Keratinocyte (primary cell): ENCODE results near the gene OR52B6.

ENCODE experiments used
- CTCF ChIP-seq, 3 experiments: IDR thresholded peaks in 1 of 3; conservative IDR thresholded peaks in 1 of 3; optimal IDR thresholded peaks in 1 of 3; 2 replicates in 2 of 3; 3 replicates in 1 of 3; pipeline versions ENCODE3 to v1.5.1; 2011; ENCODE audit warnings: low read length in 3 of 3, mild to moderate bottlenecking in 3 of 3, moderate library complexity in 2 of 3, control low read depth in 1 of 3, inconsistent platforms in 1 of 3; ENCODE audit not compliant: insufficient read depth in 2 of 3; ENCODE audit errors: extremely low read depth in 1 of 3
- EZH2 ChIP-seq: IDR thresholded peaks from one replicate; pipeline ENCODE4 v1.6.1; 2012; ENCODE audit warnings: inconsistent platforms, mild to moderate bottlenecking, low read length, moderate library complexity

DNA sequence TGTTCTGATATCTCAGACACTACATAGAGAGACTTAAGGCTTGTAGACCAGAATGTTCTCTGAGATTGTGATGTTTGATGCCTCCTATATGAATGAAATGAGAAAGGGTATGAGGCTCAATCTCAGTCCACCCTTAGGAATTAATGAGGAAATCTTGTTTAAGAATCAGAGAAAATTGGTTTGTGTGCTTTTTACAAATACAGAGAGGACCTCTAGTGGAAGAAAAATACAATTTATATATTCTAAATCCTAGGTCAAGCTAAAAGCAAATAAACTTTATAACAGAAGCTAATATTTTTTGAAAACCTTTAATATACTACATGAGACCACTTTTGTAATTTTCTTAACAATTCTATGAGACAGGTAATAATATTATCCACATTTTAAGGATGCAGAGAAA, 27.3 kb upstream of the OR52B6 start:
- TF ChIP-seq CTCF (optimal IDR thresholded peaks at IDR 0.05 in 1 of 3, IDR thresholded peaks at IDR 0.05 in 1 of 3, conservative IDR thresholded peaks at IDR 0.05 in 1 of 3; ENCODE audit: extremely low read depth in 1 of 3, insufficient read depth in 2 of 3, low read length in 3 of 3) (peak in 1 of 3 experiments; percentile 9), EZH2 (no peak)
